ENCODE data around the gene SLF1. TPM values are rescaled to one million over a fixed set of nuclear protein-coding genes. Genes with fewer than 3 reads are reported as not detected.
"Not testable (repeated sequence)": the region's sequence is repeated elsewhere in the genome, so short reads cannot be mapped to it uniquely, and the experiment has no call there.

Gene SLF1
- 12.7 and 15.0 TPM in 2 replicates for total RNA-seq (2014; rRNA removed)
- 1.6 TPM for polyA plus RNA-seq (2012)

DNA sequence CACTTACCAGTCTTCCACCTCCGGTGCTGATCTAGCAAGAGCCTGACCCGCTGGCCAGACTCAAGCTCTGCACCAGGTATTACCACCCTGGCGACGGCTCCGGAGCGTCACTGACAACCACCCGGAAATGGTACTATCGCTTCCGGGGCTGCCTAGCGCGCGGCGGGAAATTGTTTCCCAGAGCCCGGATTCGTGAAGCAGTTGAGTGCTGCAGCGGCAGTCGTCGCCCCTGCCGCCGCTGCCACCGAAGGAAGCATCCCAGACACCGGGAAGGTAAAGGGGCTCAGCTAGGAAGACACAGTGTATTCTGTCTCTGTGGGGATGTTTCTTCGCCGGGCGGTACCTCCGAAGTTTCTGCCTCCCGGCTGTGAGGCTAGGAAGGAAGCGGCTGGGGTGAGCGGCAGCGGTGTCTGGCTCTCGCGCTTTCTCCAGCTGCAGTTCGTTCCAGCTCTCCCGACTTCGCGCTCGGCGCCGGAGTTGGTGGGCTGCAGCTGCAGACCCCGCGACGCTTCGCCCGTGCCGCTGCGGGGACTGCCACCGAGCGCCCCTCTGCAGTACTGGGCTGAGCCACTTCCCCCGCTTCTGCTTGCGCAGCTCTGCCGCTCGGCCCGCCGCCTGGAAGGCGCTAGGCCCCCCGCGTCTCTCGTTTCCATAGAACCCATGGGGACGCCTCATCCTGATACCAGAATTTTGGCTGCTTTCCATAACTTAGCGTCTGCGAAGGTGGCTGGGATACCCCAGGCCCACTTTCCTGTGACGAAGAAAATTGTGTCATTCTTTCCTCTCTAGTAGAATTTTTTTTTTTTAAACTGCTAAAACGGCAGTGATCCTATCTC, at the start of gene SLF1, which contains the start of gene KIAA0825:
Gene SLF1 (plus strand): TSS at position 177 of the 836 bp plus-strand sequence. CDS start 10,142 bp downstream, outside the sequence.
Gene KIAA0825 (minus strand): TSS at position 112 of the 836 bp plus-strand sequence. CDS start 81,478 bp downstream, outside the sequence.
- DNase-seq (ENCODE audit: low read depth), result peak; percentile 86

DNA sequence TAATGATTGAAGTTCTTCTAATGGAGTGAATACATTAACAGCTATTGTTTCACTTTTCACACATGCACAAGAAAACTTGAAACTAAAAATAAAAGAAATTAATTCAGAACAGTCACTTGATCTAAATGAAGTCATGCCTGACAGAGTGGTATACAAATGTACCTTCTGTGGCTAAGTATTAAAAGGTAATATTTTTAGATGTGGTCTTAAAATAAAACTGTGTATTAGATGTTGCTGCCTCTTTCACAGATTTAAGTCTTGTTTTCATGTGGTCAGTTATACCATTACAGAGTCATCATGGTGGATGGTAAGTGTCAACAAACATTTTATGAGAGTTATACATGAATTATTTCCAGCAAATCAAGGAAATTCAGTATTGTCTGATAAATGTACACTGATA, 47.1 kb upstream of the SLF1 start:
- DNase-seq (ENCODE audit: low read depth), result no peak

DNA sequence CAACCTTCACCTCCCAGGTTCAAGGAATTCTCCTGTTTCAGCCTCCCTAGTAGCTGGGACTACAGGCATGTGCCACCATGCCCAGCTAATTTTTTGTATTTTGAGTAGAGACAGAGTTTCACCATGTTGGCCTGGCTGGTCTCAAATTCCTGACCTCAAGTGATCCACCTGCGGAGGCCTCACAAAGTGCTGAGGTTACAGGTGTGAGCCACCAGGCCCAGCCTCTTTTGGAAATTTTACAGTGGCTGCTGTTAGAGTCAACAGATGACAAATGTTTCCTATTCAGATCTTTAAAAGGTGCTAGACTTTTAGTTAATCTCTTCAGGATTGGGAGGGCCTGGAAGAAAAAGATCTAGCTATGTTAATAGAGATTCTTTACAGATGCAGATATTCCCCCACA, 45.1 kb upstream of the SLF1 start:
- not testable (repeated sequence) for DNase-seq (ENCODE audit: low read depth)

DNA sequence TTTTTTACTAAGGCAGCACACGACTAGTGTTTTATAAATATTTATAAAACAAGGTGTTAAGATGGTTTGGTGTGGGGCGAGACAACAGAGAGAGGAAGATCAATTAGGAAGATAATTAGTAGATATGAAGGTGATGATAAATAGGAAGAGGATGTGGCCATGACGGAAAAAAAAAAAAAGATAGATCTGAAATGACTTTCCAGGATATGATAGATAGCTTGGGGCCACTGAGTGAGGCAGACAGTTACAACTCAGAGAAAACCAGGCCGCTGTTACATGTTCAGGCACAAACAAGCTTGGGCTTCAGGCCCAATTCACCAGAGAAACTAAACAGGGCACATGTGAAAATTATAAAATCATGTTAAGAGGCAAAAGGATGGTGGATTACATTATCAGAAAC, 43.3 kb upstream of the SLF1 start:
- no peak for DNase-seq (ENCODE audit: low read depth)

DNA sequence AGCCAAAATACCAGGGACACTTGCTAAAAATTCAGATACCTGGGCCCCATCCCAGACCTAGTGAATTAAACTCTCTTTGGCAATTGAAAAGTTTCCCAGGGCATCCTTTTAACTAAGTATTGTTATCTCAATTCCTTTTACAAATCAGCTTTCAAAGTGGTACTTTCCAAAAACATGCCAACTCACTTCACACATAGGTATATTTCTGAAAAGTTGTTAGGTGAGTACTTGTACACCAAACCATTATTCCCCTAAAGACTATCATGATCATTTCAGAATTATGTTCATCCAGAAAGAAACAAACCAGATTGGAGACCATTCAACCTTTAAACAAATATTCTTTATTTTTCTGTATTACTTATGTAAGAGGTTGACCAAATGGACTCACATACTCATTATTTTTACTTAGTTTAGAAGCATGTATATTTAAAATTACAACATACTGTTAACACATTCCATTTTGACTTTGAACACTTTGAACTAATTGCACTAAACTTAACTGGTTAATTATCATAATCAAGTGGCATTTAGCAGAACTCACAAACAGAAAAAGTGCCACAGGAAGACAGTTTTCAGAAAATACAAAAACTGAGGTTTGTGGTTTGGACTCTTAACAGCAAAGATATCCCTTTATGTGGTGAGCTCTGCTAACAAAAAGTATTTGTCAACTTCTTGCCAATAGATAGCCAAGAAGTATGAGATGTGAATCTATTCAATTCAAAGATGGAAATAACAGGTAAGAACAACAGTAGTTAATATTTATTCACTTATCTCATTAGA, 40.8 kb upstream of the SLF1 start:
- DNase-seq (ENCODE audit: low read depth), result peak; percentile 4

DNA sequence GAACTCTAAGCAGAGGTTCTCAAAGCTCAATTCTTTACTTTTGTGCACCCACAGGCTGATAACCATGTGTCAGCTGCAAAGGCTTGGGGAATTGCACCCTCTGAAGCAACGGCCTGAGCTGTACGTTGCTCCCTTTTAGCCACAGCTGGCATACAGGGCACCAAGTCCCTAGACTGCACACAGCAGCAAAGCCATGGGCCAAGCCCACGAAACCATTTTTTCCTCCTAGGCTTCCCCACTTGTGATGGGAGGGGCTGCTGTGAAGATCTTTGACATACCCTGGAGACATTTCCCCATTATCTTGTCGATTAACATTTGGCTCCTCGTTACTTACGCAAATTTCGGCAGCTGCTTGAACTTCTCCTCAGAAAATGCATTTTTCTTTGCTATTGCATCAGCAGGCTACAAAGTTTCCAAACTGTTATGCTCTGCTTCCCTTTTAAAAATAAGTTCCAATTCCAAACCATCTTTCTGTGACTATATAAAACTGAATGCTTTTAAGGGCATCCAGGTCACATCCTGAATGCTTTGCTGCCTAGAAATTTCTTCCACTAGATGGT, 23.1 kb upstream of the SLF1 start:
- DNase-seq (ENCODE audit: low read depth), result no peak

DNA sequence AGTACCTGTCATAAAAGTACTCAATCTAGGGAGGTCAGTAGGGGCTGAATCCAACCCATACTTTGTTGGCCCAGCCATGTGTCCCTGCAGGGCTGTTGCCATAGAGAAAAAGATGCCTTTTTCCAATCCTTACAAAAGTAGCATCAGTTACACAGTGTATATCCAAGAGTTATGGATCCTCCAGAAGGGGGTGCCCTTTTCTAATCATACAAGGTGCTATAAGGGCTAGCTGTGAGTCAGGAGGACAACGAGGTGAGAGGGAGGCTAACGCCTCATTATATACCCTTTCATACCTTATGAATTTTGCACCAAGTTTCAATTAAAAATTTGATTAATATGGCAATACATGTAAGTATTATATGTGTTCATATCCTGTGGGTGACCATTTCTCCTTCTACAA, 4.9 kb upstream of the SLF1 start:
- DNase-seq (ENCODE audit: low read depth), result peak; percentile 20

DNA sequence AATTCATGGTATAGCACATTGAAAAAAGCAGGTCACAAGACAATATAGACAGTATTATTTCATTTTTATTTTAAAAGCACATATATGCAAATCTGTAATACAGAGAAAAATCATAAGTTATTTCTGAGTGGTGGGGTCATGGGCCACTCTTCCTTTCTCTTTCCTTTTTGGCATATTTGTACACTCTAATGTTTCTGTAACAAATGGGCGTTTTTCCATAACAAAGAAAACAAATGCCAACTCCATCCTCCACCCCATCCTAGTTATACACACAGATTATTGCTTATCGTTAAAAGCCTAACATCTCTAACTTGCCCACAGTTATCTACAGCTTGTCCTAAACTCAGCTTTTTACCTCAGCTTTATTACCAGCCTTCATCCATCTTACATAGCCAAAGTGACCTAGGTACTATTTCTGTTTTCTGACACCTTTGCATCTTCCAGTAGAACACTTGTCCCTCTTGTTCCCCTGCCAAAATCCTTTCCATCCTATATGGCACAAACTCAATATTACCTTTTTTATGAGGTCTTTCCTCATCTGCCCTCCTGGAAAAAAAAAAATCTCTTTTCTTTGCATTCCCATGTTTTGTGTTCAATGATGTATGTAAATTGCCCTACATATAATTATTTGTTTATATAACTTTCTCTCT, 4.2 kb upstream of the SLF1 start:
- DNase-seq (ENCODE audit: low read depth), result no peak

DNA sequence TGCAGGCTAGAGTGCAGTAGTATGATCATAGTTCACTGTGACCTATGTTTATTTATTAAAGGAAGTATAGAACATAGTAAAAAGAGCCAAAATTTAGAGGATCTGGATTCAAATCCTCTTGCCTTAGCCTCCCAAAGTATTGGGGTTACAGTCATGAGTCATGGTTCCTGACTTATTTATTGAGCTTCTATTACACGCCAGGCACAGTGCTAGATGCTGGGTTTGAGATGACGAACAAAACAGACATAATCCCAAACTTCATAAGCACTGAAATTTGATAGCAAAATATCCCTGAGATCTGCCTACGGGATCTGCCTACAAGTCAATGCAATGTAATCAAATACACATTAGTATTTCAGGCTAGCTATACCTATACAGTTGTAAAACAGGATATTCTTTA, 2.6 kb upstream of the SLF1 start:
- DNase-seq (ENCODE audit: low read depth), result no peak

DNA sequence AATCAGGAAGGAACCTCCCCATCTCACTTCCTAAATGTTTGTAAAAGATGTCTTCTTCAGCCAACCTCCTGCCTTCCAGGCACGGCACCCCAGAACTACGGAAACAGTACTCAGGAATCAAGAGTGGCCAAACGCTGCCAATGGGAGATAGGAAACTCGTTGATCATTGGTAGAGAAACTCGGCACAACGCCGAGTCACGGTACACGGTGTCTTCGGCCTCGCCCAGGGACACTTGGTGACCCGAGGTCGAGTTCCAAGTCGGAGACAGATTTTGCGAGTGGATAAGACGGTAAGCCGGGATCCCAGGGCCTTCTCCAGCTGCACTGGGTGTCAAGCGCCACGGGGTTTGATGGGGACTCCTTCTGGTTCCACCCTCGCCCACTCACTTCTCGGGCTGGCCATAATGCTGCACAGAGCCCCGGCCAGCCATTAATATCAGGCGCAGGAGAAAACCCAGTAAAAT, 408 bp upstream of the SLF1 start:
- peak; percentile 74 for DNase-seq (ENCODE audit: low read depth)

DNA sequence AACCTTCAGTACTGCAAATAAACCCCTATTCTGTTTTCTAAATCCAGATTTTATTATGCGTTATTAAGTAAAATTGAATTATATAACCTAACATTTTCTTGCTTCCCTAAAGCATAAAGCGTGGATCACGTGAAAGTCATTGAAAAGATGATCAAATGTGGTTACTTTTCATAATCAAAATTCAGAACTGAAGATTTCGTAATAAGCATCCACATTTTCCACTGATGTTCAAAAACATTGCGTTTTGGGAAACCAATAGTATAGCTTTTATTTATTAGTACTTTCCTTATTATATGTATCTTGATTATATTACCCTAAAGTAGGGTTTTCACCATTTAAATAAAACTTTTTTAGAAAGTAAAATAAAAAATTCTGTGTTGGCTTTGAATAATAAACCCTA, 1.8 kb downstream of the SLF1 start:
- DNase-seq (ENCODE audit: low read depth), result no peak

DNA sequence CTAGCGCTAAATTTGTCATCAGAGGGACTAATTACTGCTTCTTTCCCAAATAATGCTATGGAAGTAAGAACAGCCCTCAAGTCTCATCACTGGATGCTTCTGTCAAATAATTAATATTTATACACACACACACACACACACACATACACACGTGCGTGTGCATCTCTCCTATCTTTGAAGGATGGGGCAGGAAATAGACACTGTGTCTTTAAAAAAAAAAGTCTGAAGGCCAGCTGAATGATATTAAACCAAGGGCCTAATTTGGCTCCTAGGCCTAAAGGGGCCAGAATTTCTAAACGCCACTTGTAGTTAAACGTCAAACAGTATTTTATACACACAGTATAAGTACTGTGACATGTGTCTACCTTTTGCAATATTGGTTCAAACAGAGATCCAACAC, 3.3 kb downstream of the SLF1 start:
- no peak for DNase-seq (ENCODE audit: low read depth)

DNA sequence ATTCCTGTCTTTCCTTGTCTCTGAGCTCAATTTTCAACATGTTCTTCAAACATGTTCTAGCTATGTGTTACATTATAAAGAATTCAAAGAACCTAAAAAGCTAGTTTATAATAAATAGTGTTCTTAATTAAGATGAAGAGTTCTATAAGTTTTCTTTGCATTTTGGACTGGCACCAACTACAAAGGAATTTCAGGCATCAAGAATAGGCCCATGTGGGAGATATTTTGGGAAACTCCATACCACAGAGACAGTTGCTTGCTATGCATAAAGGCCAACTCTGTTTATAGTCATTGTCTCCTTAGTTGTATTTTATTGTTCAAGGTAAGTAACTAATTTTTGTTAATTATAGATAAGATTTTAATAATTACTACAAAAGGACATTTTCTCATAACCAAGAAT, 4.5 kb downstream of the SLF1 start:
- DNase-seq (ENCODE audit: low read depth), result no peak

DNA sequence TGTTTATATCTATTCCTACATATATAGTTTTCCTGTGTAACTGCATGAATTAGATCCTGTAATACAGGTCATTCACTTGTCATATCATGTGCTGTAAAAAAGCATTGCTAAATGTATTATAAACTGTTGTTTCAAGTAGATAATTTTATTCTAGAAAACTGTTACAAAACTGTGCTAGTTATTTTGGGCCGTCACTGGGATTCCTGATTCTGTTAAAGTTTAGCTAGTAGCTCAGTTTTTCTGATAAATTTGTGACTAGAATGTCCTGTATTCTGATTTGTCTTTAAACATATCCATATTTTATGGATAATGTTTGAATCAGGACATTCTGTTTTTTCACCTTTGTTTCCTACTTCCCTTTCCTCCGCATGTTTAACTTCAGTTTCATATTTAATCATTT, 5.4 kb downstream of the SLF1 start:
- DNase-seq (ENCODE audit: low read depth), result no peak

DNA sequence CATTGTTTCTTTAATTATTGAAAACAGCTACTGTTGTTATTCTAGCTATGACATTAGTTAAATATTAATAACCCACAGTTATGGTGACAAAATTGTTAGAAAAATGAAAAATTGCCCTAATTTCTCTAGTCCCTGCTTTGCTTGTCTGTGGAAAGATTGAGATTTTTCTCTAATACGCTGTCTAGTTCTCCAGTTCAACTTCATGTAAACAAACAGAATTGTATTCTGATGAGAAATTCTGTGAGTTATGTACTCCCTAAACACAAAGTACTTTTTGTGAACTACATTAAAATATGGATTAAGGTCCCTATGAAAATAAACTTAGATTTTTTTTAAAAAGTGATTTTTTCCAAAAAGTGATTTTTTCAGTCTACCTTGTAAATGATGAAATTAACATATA, 8.7 kb downstream of the SLF1 start:
- no peak for DNase-seq (ENCODE audit: low read depth)

DNA sequence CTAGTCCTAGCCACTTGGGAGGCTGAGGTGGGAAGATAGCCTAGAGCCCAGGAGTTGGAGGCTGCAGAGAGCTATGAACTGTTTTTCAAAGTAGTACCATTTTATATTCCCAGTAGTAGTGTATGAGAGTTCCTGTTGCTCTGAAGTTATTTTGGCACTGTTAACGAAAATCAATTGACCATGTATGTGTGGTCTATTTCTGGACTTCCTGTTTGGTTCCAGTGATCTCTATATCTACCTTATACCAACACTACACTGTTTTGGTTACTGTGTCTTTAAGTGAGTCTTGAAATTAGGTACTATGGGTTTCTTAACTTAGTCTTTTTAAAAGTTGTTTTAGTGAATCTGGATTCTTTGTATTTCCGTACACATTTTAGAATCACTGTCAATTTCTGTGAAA, 13.6 kb downstream of the SLF1 start:
- no peak for DNase-seq (ENCODE audit: low read depth)

DNA sequence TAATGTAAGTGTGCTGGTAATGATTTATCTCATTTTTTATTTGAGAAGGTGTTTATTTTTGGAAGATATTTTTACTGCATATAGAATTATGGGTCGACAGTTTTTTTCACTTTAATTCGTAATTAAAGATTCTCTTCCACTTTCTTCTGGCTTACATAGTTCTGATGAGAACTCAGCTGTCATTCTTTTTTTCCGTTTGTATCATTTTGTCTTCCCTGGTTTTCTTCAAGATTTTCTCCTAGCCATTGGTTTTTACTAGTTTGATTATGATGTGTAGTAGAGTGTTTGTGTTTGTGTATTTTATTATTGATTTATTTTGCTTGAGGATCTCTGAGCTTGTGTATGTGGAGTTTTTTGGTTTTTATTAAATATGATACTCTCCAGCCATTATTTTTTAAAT, 21.7 kb downstream of the SLF1 start:
- peak; percentile 5 for DNase-seq (ENCODE audit: low read depth)

DNA sequence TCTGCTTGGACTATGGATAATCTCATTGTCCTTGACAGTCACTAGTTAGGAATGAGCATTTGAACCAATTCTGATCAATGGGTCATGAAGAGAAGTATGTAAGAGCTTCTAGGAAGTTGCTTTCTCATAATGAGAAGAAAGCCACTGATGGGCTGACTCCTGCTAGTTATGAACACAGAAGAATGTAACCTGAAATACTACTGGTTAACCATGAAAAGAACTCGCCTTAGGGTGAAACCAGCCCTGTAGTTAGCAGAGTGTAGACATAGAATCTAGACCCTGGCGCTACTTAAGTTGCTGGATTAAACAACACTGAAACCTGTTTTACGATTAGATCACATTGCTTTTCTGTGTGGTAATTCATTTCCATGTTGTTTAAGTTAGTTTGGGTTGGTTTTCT, 26.6 kb downstream of the SLF1 start:
- no peak for DNase-seq (ENCODE audit: low read depth)

DNA sequence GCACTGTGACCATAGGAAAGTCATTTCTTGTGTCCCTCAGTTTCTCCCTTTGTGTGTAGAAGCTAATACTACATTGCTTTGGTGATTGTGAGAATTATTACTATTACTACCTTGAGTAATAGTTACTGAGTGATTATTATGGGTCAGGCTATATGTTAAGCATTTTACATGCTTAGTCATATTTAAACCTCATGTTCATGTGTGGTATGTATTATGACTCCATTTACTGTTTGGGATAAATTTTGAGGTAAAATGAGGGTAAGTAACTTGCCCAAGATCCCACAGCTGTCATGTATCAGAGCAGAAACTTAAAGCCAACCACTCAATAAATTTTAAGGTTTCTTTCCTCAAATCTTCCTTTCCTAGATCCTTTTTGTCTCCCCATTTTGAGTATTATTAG, 28.3 kb downstream of the SLF1 start:
- DNase-seq (ENCODE audit: low read depth), result no peak

DNA sequence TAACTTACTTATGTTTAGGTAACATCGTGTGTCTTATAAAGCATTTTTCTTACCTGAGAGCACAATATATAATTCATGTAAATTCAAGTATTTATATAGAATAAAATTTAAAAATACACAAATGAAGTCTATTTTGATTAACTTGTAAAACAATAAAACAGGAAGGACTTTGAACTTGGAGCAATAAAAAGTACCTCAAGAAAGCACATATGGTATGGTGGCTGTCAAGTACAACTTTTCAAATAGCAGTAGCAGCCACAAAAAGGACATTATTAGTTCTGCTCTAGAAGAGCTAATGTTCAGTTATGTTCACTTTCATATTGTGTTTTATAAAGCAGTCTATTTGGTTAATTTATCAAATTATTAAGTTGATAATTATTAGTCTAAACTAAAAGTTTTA, 31.4 kb downstream of the SLF1 start:
- DNase-seq (ENCODE audit: low read depth), result no peak

DNA sequence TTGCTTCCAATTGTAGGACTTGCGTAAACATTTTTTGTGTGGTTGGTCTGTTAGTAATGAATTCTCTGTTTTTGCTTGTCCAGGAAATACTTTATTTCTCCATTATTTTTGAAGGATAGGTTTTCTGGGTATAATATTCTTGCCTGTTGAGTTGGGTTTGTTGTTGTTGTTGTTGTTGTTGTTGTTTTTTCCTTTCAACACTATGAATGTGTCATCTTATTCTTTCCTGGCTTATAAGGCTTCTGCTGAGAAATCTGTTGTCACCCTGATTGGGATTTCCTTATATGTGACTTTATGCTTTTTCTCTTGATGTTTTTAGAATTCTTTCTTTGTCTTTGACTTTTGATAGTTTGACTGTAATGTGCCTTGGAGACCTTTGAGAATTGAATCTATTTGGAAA, 39.8 kb downstream of the SLF1 start:
- DNase-seq (ENCODE audit: low read depth), result no peak

DNA sequence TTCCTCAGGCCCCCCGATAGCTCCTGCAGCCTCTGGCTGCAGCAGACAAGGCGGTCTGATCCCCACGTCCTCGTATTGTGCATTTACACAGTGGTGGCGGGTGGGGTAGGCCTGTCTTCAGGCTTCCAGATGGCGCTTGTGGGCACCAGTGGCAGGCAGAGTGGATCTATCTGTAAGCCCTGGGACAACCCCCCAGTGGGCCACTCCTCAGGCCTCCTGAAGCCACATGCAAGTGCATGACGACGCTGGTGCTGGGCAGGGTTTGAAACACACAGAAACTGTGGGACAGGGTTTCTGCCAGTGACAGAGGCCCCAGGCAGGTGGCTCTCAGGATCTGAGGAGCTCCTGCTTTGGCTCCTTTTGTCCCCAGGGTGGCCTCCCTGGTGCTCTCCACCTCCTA, 42.0 kb downstream of the SLF1 start:
- no peak for DNase-seq (ENCODE audit: low read depth)
